Hindlimb muscle (tissue), 1 donor: ENCODE data around the gene CAT. TPM values are rescaled to one million over a fixed set of nuclear protein-coding genes. Genes with fewer than 3 reads are reported as not detected.

Source experiments
- DNase-seq: peaks from one replicate; pipeline ENCODE4 v3.0.0-alpha.2; 2013
- polyA plus RNA-seq: library from polyadenylated mRNA; unstranded; fragments of 120-200 nt; gene quantifications from one replicate; pipeline ENCODE4 v1.2.1, GENCODE V29; 2013; ENCODE audit not compliant: insufficient read length

CAT gene
- polyA plus RNA-seq, 1 donor = 75.8 TPM

- DNase-seq = no peak
Measured at GRCh38 chr11:34461215-34461614, 22.5 kb downstream of the CAT start.

- DNase-seq = no peak
Measured at GRCh38 chr11:34464591-34465051, 25.9 kb downstream of the CAT start.

GRCh38 chr11:34466802-34467488 is 28.2 kb downstream of the CAT start:
- DNase-seq = no peak

- DNase-seq = no peak
Measured at GRCh38 chr11:34468209-34468841, 29.6 kb downstream of the CAT start.

- DNase-seq = no peak
Measured at GRCh38 chr11:34473603-34474169, 35.0 kb downstream of the CAT start.

GRCh38 chr11:34475656-34476055 is 36.9 kb downstream of the CAT start:
- no peak for DNase-seq

- DNase-seq = no peak
Measured at GRCh38 chr11:34476849-34477248, 38.1 kb downstream of the CAT start.

- no peak for DNase-seq
Measured at GRCh38 chr11:34478845-34479663, 40.3 kb downstream of the CAT start.

GRCh38 chr11:34480314-34480713 is 41.6 kb downstream of the CAT start:
- DNase-seq = no peak

- no peak for DNase-seq
Measured at GRCh38 chr11:34481307-34481706, 42.6 kb downstream of the CAT start.

- no peak for DNase-seq
Measured at GRCh38 chr11:34483106-34483874, 44.6 kb downstream of the CAT start.

GRCh38 chr11:34487430-34487829 is 48.7 kb downstream of the CAT start:
- DNase-seq = no peak

- no peak for DNase-seq
Measured at GRCh38 chr11:34488855-34489557, 50.3 kb downstream of the CAT start.

- DNase-seq = no peak
Measured at GRCh38 chr11:34490304-34490703, 51.6 kb downstream of the CAT start.

GRCh38 chr11:34492806-34493414 is 54.2 kb downstream of the CAT start:
- peak; percentile 45 for DNase-seq

GRCh38 chr11:34493468-34493867 is 54.7 kb downstream of the CAT start:
- no peak for DNase-seq

- DNase-seq = no peak
Measured at GRCh38 chr11:34493926-34494595, 55.3 kb downstream of the CAT start.

GRCh38 chr11:34495239-34495723 is 56.5 kb downstream of the CAT start:
- DNase-seq = no peak

- no peak for DNase-seq
Measured at GRCh38 chr11:34495724-34496377, 57.1 kb downstream of the CAT start.
